HCT116 (cell line): ENCODE data around the gene KCNC1. TPM values are rescaled to one million over a fixed set of nuclear protein-coding genes. Genes with fewer than 3 reads are reported as not detected.

ENCODE experiments used
- ATAC-seq: fragments of 200-7000 bp; cut with Tn5 transposase; 2 replicates; pipeline ENCODE4 v1.9.1; 2020; ENCODE audit warnings: mild to moderate bottlenecking, moderate library complexity
- BruUV-seq: library from RNA; stranded (reverse); fragments of 400-500 nt; replicated peaks from 2 replicates; lab custom pipeline; 2021; lab: Mats Ljungman, UMichigan
- CTCF ChIA-PET: fragments of 300-600 bp; sonication (Branson Sonifier 250); formaldehyde crosslinking; loops from one replicate; lab custom pipeline; 2021; ENCODE audit warnings: antibody characterized with exemption; lab: Charles Lee
- POLR2A ChIA-PET: fragments of 300-600, 350-600 bp; sonication (Branson Sonifier 250); formaldehyde crosslinking; loops from one replicate; lab custom pipeline; 2021; ENCODE audit warnings: antibody characterized with exemption; lab: Charles Lee
- RAD21 ChIA-PET, 2 experiments: fragments of 300-600 bp; sonication (Branson Sonifier 250); formaldehyde crosslinking; loops; one replicate each; lab custom pipeline; 2023; ENCODE audit warnings: low total read pairs in 2 of 2; ENCODE audit not compliant: uncharacterized antibody in 2 of 2, unreplicated experiment in 2 of 2, low non-redundant PET in 1 of 2; lab: Charles Lee
- DNase-seq: peaks from one replicate; pipeline ENCODE4 v3.0.0-alpha.2; 2010; ENCODE audit warnings: low read depth, low spot score
- H2AFZ ChIP-seq: fragments of 200-600 bp; shearing (Covaris generic), sonication (generic); 2 replicates; pipeline ENCODE4 v1.6.1; 2017; ENCODE audit warnings: low read depth, mixed run types, mixed read lengths, antibody characterized with exemption, low read length; ENCODE audit not compliant: poor library complexity, severe bottlenecking
- H3K27ac ChIP-seq: 2 replicates; pipeline ENCODE4 v1.5.1; 2012; ENCODE audit warnings: low read depth, low read length
- H3K27me3 ChIP-seq: fragments of 200-600 bp; sonication (generic); 2 replicates; pipeline ENCODE4 v1.6.1; 2016; ENCODE audit warnings: mixed run types, low read length, mixed read lengths; ENCODE audit not compliant: insufficient read depth
- H3K36me3 ChIP-seq, 2 experiments: fragments of 200-500 bp in 1 of 2; fragments of 200-600 bp in 1 of 2; sonication (Bioruptor generic) in 1 of 2; sonication (generic) in 1 of 2; 2 replicates each; pipeline versions ENCODE4 v1.5.1 to v1.6.1; 2014 to 2016; ENCODE audit warnings: low read length in 2 of 2, inconsistent platforms in 1 of 2, mixed read lengths in 1 of 2, mixed run types in 1 of 2; ENCODE audit not compliant: insufficient read depth in 2 of 2, control insufficient read depth in 1 of 2
- H3K4me1 ChIP-seq, 2 experiments: fragments of 200-600 bp in 1 of 2; sonication (generic) in 1 of 2; 2 replicates each; pipeline versions ENCODE4 v1.5.1 to v1.6.1; 2012 to 2017; ENCODE audit warnings: low read length in 2 of 2, inconsistent platforms in 1 of 2, mild to moderate bottlenecking in 1 of 2, mixed read lengths in 1 of 2, mixed run types in 1 of 2, moderate library complexity in 1 of 2; ENCODE audit not compliant: insufficient read depth in 2 of 2, control insufficient read depth in 1 of 2
- H3K4me2 ChIP-seq: fragments of 200-600 bp; sonication (generic); 2 replicates; pipeline ENCODE4 v1.6.1; 2017; ENCODE audit warnings: mixed run types, low read length, mixed read lengths
- H3K4me3 ChIP-seq, 2 experiments: fragments of 200-600 bp in 1 of 2; sonication (generic) in 1 of 2; replicated peaks in 1 of 2; 2 replicates each; pipeline ENCODE4 v1.5.1; 2011 to 2016; ENCODE audit warnings: low read length in 2 of 2, control low read depth in 1 of 2, low read depth in 1 of 2, mild to moderate bottlenecking in 1 of 2, mixed read lengths in 1 of 2, mixed run types in 1 of 2
- H3K79me2 ChIP-seq: fragments of 200-600 bp; sonication (generic); 2 replicates; pipeline ENCODE4 v1.6.1; 2017; ENCODE audit warnings: mild to moderate bottlenecking, mixed run types, low read length, moderate library complexity, mixed read lengths; ENCODE audit not compliant: insufficient read depth
- H3K9ac ChIP-seq: fragments of 200-600 bp; sonication (generic); 2 replicates; pipeline ENCODE4 v1.6.1; 2016; ENCODE audit warnings: low read length, mixed read lengths
- H3K9me2 ChIP-seq: fragments of 200-600 bp; sonication (generic), shearing (Covaris generic); 2 replicates; pipeline ENCODE4 v1.6.1; 2017; ENCODE audit warnings: mixed run types, mild to moderate bottlenecking, moderate library complexity; ENCODE audit not compliant: insufficient read depth
- H3K9me3 ChIP-seq, 2 experiments: fragments of 200-500 bp in 1 of 2; fragments of 200-600 bp in 1 of 2; sonication (Bioruptor generic) in 1 of 2; sonication (generic) in 1 of 2; 2 replicates each; pipeline ENCODE4 v1.6.1; 2014 to 2017; ENCODE audit warnings: low read length in 2 of 2, mixed read lengths in 2 of 2, inconsistent platforms in 1 of 2, low read depth in 1 of 2, mild to moderate bottlenecking in 1 of 2, mixed run types in 1 of 2, moderate library complexity in 1 of 2; ENCODE audit not compliant: control insufficient read depth in 1 of 2, insufficient read depth in 1 of 2
- H4K20me1 ChIP-seq: fragments of 200-600 bp; sonication (generic), shearing (Covaris generic); 2 replicates; pipeline ENCODE4 v1.6.1; 2017; ENCODE audit warnings: mixed run types, mild to moderate bottlenecking, moderate library complexity; ENCODE audit not compliant: insufficient read depth
- EGR1 ChIP-seq: IDR thresholded peaks from 2 replicates; pipeline ENCODE4 v1.6.1; 2012; ENCODE audit warnings: low read depth
- ELF1 ChIP-seq: IDR thresholded peaks from 2 replicates; pipeline ENCODE4 v1.6.1; 2012; ENCODE audit warnings: low read depth, borderline replicate concordance
- FOSL1 ChIP-seq: IDR thresholded peaks from 2 replicates; pipeline ENCODE4 v1.6.1; 2012; ENCODE audit warnings: low read depth
- POLR2AphosphoS5 ChIP-seq: IDR thresholded peaks from 2 replicates; pipeline ENCODE4 v1.6.1; 2011; ENCODE audit warnings: mild to moderate bottlenecking, low read depth, low read length, moderate library complexity
- YY1 ChIP-seq: IDR thresholded peaks from 2 replicates; pipeline ENCODE4 v1.6.1; 2011; ENCODE audit warnings: low read length, low read depth, moderate library complexity, mild to moderate bottlenecking; ENCODE audit not compliant: insufficient replicate concordance; ENCODE audit errors: extremely low read depth
- intact Hi-C: fragments of 100-400 bp; cut with micrococcal nuclease; formaldehyde crosslinking; loops from 2 replicates; pipeline ENCODE4 v1.10.0; 2022
- total RNA-seq: library from RNA; stranded (reverse); gene quantifications from one replicate; pipeline ENCODE4 v1.2.1, GENCODE V29; 2021; ENCODE audit not compliant: unreplicated experiment
- TF ChIP-seq, protein P1 (sequence below): IDR thresholded peaks from 2 replicates; pipeline ENCODE4 v1.6.1; 2012
- TF ChIP-seq, protein P2 (sequence below), 3 experiments: fragments of 200-600 bp in 1 of 3; sonication (generic) in 1 of 3; IDR thresholded peaks in 2 of 3; conservative IDR thresholded peaks in 1 of 3; 2 replicates each; pipeline ENCODE4 v1.5.1; 2012 to 2017; ENCODE audit warnings: low read depth in 2 of 3, low read length in 2 of 3, antibody characterized with exemption in 1 of 3, borderline replicate concordance in 1 of 3, control low read depth in 1 of 3, mild to moderate bottlenecking in 1 of 3, mixed read lengths in 1 of 3, mixed run types in 1 of 3, moderate library complexity in 1 of 3; ENCODE audit not compliant: insufficient read depth in 1 of 3

Gene KCNC1
- total RNA-seq, 1 experiment from 2014 or later: 0.12 TPM

DNA sequence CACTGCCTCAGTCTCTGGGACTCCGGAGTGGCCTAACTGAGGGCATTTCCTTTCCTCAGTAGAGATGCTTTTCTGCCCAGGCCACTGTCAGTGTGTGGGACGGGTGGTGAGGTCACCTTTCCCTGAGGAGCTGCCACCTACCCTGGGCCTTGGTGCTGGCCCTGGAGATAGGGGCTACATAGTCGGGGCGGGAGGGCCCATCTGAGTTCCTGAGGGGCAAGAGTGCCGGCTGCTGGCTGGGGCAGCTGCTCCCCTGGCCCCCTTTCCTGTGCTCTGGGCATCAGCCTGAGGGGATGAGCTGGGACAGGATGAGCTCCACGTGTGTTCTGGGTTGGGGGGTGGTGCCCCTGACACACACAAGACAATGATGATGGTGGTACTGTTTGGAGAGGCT is 5.4 kb downstream of the KCNC1 start:
- no peaks in the 10 kb centered on the region for H3K79me2 ChIP-seq
- RAD21 ChIA-PET: no interaction called here

DNA sequence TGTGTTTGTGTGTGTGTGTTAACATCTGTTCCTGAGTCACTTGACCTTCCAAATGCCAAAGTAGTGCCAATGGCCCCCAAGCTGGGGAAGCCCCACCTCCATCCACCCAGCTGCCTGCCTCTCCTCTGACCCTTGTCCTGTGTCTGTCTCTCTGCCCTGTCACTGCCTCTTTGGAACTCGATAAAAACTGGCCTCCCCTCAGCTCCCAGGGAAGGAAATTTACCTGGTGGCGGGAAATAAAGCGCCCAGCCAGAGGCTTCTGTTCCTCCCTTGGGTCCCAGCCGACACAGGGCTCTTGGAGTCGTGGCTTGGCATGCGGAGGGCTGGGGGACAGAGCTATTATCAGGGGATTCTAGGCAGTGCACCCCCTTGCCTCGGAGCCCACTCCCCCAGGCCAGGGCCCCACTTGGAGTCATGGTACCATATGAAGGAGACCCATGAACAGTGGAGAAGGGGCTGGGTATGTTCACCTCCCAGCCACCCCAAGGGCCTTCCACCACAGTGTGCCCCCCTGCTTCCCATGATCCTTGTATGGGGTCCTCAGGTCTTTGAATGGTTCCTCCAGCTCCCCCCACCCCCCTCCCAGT is 6.2 kb downstream of the KCNC1 start:
- BruUV-seq: no TSS peak
- H3K27me3 ChIP-seq: no peaks in the 10 kb centered on the region
- H3K9me2 ChIP-seq: no peaks in the 10 kb centered on the region
- ATAC-seq (no peak), DNase-seq (no peak)
- H3K9ac ChIP-seq: no peak overlapping the region
- no peaks in the 10 kb centered on the region for H3K9me3 ChIP-seq
- H3K36me3 ChIP-seq: no peaks in the 10 kb centered on the region
- no peaks in the 10 kb centered on the region for H3K79me2 ChIP-seq
- ChIA-PET RAD21 (no interaction called here), POLR2A (no interaction called here), CTCF (interaction anchor here (0.9 kb wide), 1 partner anchor 10 kb away, joined by 5 read pairs; no protein-coding TSS in a partner anchor)
- no peak overlapping the region for H3K4me3 ChIP-seq
- H3K4me2 ChIP-seq: no peak overlapping the region
- 0 out of 4 replicates have a peak, but pooled peaks cover 0 to 5% of the 10 kb centered on the region in 2 experiments for H3K4me1 ChIP-seq
- H4K20me1 ChIP-seq: no peaks in the 10 kb centered on the region
- no peak overlapping the region for H2AFZ ChIP-seq
- TF ChIP-seq YY1: no peak
- TF ChIP-seq, protein P1, sequence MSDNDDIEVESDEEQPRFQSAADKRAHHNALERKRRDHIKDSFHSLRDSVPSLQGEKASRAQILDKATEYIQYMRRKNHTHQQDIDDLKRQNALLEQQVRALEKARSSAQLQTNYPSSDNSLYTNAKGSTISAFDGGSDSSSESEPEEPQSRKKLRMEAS: no peak
- TF ChIP-seq, all 23 proteins: peak for 0
- intact Hi-C loops: no loop called here
- H3K27ac ChIP-seq: no peak overlapping the region

More for the DNA sequence above, 5.4 kb downstream of the KCNC1 start:
- Histone ChIP-seq H3K4me3 (no peak overlapping the region), H3K27ac (no peak overlapping the region), H3K9me3 (no peaks in the 10 kb centered on the region), H3K9me2 (no peaks in the 10 kb centered on the region), H2AFZ (no peak overlapping the region), H3K4me2 (no peak overlapping the region), H3K4me1 (0 out of 4 replicates have a peak, but pooled peaks cover 0 to 5% of the 10 kb centered on the region in 2 experiments), H4K20me1 (no peaks in the 10 kb centered on the region), H3K36me3 (no peaks in the 10 kb centered on the region), H3K27me3 (no peaks in the 10 kb centered on the region), H3K9ac (no peak overlapping the region)
- DNase-seq: no peak
- no TSS peak for BruUV-seq
- ChIA-PET POLR2A (no interaction called here), CTCF (interaction anchor here (0.9 kb wide), 1 partner anchor 9 kb away, joined by 5 read pairs; no protein-coding TSS in a partner anchor)
- intact Hi-C loops: no loop called here
- TF ChIP-seq EGR1 (no peak), POLR2AphosphoS5 (no peak), ELF1 (no peak), FOSL1 (no peak)
- TF ChIP-seq, protein P2, sequence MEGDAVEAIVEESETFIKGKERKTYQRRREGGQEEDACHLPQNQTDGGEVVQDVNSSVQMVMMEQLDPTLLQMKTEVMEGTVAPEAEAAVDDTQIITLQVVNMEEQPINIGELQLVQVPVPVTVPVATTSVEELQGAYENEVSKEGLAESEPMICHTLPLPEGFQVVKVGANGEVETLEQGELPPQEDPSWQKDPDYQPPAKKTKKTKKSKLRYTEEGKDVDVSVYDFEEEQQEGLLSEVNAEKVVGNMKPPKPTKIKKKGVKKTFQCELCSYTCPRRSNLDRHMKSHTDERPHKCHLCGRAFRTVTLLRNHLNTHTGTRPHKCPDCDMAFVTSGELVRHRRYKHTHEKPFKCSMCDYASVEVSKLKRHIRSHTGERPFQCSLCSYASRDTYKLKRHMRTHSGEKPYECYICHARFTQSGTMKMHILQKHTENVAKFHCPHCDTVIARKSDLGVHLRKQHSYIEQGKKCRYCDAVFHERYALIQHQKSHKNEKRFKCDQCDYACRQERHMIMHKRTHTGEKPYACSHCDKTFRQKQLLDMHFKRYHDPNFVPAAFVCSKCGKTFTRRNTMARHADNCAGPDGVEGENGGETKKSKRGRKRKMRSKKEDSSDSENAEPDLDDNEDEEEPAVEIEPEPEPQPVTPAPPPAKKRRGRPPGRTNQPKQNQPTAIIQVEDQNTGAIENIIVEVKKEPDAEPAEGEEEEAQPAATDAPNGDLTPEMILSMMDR (IDR thresholded peaks at IDR 0.05 in 2 of 3, conservative IDR thresholded peaks at IDR 0.05 in 1 of 3; ENCODE audit: borderline replicate concordance in 1 of 3, insufficient read depth in 1 of 3, low read depth in 2 of 3, low read length in 2 of 3): no peak
- no peak for ATAC-seq
